Measurements from ENCODE around the gene STK10.

- no peak for TF ChIP-seq CTCF (IDR thresholded peaks at IDR 0.05 in 4 of 5, conservative IDR thresholded peaks at IDR 0.05 in 1 of 5)
- TF ChIP-seq POLR2A (IDR thresholded peaks at IDR 0.05) = no peak
Observed at GRCh38 chr5:172162987-172163343, 25.1 kb downstream of the STK10 start.
